GM12801 (cell line): Measurements from ENCODE around the gene INSYN2B.

ENCODE experiments used
- TF ChIP-seq, protein P1 (sequence below): IDR thresholded peaks from one replicate; pipeline ENCODE4 v1.5.1; 2011; ENCODE audit warnings: control low read depth; ENCODE audit not compliant: insufficient read length; ENCODE audit errors: extremely low read depth

The INSYN2B gene

DNA sequence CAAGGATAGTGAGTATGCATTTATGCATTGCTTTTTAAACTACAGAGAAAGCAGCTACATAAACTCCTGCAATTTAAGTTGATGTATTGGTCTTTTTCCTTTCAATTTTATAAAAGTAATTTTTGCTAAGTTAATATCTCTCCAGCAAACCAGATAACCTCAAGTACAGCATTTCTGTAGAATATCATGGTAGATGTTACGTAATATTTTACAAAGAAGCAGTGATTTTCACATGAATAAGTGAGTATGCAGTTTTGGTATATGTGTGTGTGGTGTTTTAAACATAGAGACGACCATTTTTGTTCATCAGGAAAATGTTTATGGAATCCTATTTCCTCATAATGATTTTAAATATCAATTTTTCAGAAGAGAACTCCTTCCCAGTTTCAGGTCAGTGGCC, 118.9 kb downstream of the INSYN2B start:
- TF ChIP-seq, protein P1, sequence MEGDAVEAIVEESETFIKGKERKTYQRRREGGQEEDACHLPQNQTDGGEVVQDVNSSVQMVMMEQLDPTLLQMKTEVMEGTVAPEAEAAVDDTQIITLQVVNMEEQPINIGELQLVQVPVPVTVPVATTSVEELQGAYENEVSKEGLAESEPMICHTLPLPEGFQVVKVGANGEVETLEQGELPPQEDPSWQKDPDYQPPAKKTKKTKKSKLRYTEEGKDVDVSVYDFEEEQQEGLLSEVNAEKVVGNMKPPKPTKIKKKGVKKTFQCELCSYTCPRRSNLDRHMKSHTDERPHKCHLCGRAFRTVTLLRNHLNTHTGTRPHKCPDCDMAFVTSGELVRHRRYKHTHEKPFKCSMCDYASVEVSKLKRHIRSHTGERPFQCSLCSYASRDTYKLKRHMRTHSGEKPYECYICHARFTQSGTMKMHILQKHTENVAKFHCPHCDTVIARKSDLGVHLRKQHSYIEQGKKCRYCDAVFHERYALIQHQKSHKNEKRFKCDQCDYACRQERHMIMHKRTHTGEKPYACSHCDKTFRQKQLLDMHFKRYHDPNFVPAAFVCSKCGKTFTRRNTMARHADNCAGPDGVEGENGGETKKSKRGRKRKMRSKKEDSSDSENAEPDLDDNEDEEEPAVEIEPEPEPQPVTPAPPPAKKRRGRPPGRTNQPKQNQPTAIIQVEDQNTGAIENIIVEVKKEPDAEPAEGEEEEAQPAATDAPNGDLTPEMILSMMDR: no peak

DNA sequence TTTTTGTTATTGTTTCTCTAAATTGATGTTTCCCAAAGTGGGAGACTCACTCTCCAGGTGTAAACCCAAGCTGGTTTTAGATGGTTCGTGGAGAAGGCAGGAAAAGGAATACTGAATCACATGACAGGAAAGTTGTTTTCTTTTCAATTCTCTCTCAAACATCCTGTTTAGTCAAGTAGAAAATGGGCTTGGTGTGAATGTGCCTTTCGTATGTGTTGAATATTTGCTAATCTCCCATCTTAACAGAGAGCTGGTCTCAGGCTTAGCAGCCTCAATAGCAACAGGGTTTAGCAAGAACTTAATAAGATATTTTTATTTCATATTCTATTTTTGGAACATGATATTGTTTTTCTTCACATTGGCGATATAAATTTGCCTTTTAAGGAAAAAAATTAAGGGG, 119.7 kb downstream of the INSYN2B start:
- TF ChIP-seq, protein P1: no peak

DNA sequence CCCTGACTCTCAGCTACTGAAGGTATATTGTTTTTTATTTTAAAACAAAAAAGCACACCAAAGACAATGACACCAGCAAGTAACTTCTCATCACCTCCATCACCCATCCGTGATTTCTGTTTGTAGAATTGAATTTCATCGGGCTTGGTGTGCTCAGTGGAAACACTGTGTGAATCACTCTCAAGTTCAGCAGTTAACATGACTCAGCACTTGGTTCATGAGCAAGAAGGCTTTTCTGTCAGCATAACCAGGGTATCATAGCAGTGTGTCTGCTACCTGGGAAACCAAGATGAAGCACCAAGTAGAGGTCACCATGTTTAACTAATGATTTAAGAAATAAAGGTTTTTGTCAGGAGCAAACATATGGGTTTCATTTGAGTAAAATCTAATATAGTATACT, 123.7 kb downstream of the INSYN2B start:
- TF ChIP-seq, protein P1: no peak

DNA sequence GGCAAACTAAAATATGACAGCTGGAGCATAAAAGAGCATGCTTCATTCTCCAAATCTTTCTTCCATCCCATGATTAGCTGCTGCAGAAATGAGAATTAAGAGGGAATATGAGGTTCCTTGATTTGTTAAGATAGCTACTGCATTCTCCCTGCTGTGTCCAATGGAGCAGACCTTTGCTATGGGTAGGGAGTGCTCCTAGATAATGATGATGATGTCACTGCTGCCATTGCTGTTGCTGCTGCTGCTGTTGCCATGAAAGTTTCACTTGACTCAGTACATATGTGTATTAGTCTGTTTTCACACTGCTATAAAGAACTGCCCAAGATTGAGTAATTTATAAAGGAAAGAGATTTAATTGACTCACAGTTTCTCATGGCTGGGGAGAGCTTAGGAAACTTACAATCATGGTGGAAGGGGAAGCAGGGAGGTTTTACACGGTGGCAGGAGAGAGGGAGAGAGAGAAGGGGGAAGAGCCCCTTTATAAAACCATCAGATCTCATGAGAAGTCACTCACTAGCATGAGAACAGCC, 128.9 kb downstream of the INSYN2B start:
- TF ChIP-seq, protein P1: no peak

DNA sequence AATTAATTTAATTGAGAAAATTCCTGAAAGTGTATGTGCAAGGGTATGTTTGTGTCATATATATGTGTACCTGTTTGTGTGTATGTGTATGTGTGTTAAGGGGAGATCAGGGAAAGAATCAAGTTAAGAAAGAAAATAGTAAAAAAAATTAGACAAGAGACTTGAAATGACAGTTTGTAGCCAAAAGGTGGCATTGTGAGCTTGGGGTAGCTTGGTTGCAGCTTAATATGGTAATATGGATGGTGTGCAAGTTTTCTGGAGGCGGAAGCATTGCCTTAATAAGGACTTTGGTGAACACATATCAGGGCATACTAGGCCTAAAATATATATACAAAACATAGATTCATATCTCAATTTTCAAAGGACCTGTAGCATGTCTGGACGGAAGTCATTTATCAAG, 129.9 kb downstream of the INSYN2B start:
- TF ChIP-seq, protein P1: no peak

DNA sequence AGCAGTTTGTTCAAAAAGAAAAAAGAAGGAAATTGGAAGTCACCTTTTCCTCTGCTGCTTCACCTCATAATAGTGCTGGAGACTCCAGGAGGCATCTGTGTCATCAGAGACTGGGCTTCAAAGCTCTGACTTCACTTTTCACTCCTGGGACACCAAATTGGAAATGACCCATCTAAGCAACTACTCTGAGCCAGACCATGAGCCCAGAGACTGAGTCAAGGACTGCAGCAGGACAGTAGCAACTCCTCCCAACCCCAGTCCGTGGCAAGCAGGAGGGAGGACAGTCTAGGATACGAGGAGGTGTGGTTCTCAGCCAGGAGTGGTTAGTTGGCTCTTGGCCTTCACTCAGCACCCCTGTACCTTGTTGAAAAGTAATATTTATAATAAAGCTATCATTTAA, 131.5 kb downstream of the INSYN2B start:
- TF ChIP-seq, protein P1: no peak

DNA sequence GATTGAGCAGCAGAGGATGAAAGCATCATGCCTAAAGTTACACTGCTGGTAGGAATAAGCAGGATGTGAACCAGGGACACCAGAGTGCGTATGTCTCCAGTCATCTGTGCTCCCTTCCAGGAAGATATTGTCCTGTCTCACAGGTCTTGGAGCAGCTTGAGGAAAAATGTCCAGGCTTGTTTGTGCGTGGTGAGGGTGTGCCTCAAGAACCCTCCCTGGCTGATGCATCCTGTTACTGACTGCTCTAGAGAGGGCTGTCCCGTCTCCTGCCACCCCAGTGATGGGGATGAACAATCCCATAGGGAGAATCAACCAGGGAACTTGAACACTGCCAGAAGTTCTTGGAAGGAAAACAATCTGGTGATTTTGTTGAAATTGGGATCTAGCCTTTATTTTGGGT, 132.0 kb downstream of the INSYN2B start:
- TF ChIP-seq, protein P1: no peak

DNA sequence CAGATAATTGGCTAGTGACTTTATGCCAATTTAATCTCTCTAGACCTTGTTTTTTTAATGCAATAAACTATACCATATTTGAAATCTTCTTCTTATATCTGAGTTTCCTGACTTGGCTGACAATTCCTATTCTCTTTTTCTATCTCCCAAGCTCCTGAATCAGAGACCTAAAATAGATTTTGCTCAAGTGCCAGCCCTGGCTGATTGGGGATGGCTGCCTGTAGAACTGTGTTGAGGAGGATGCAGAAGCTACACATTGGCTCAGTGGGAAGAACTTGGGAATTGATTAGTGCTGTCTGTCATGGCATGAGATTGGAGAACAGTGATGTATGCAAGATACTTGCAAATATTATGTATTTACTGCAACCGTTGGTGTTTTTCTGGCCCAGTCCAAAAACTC, 132.8 kb downstream of the INSYN2B start:
- TF ChIP-seq, protein P1: no peak
